ENCODE results near the gene TSPYL1.

The TSPYL1 gene

GRCh38 chr6:116255246-116255800 is 24.4 kb downstream of the TSPYL1 start:
- H3K4me3 ChIP-seq (ENCODE audit: low read depth, low read length) = peak overlapping the region; percentile 13
- H3K27ac ChIP-seq (ENCODE audit: extremely low read depth, low read depth, low read length) = no peak overlapping the region
- TF ChIP-seq ZNF335 (tag by site-specific recombination; conservative IDR thresholded peaks at IDR 0.05) = peak; percentile 87
- TF ChIP-seq ZFP37 (tag by site-specific recombination; IDR thresholded peaks at IDR 0.05) = no peak
- peak; percentile 58; the same call in 1 of the 2 replicates for TF ChIP-seq PRDM6 (tag by site-specific recombination; IDR thresholded peaks at IDR 0.05)
- peak; percentile 64 for TF ChIP-seq PRDM1 (tag by site-specific recombination; IDR thresholded peaks at IDR 0.05)
- ChIA-PET POLR2A (interaction anchor here (0.6 to 3.2 kb wide), 2 partner anchors 25 to 747 kb away, joined by 3 to 16 read pairs; partner anchors contain the start of gene TSPYL1), CTCF (interaction anchor here (0.7 to 2.6 kb wide), 4 partner anchors 13 to 143 kb away, joined by 3 to 17 read pairs (median 10); no protein-coding TSS in a partner anchor)
- no peaks in the 10 kb centered on the region for H3K9me3 ChIP-seq (ENCODE audit: control insufficient read depth, insufficient read depth, low read depth, low read length)
- peaks cover 0 to 35% of the 10 kb centered on the region in 2 experiments; a peak in 1 of 3 replicates for H3K36me3 ChIP-seq (ENCODE audit: control insufficient read depth in 2 of 2, insufficient read depth in 1 of 2, low read length in 2 of 2)
- H3K4me1 ChIP-seq (ENCODE audit: control insufficient read depth, insufficient read depth, low read length) = peaks cover 6% of the 10 kb centered on the region; the same call in 1 of the 2 replicates

- ChIA-PET CTCF (interaction anchor here (0.7 to 2.6 kb wide), 6 partner anchors 13 to 277 kb away, joined by 3 to 17 read pairs (median 4); no protein-coding TSS in a partner anchor), POLR2A (interaction anchor here (0.7 to 3.2 kb wide), 9 partner anchors 10 to 317 kb away, joined by 3 to 16 read pairs (median 4); partner anchors contain the start of genes RWDD1 and TSPYL1)
- H3K4me1 ChIP-seq (ENCODE audit: control insufficient read depth, insufficient read depth, low read length) = peaks cover 11% of the 10 kb centered on the region; the same call in 1 of the 2 replicates
- TF ChIP-seq ZNF558 (tag by site-specific recombination; IDR thresholded peaks at IDR 0.05) = 0 out of 2 replicates have a peak, but pooled peaks have one; percentile 25
- TF ChIP-seq KLF8 (tag by site-specific recombination; IDR thresholded peaks at IDR 0.05) = 0 out of 2 replicates have a peak, but pooled peaks have one; percentile 1
- TF ChIP-seq ZNF426 (tag by site-specific recombination; IDR thresholded peaks at IDR 0.05) = 0 out of 2 replicates have a peak, but pooled peaks have one; percentile 4
- no peak for TF ChIP-seq ZNF837 (tag by site-specific recombination; IDR thresholded peaks at IDR 0.05)
- TF ChIP-seq ZNF26 (tag by site-specific recombination; IDR thresholded peaks at IDR 0.05) = no peak
- no peak for TF ChIP-seq SALL2 (tag by site-specific recombination; IDR thresholded peaks at IDR 0.05; ENCODE audit: borderline replicate concordance)
- peak; percentile 51; the same call in 1 of the 2 replicates for TF ChIP-seq ZNF660 (tag by site-specific recombination; IDR thresholded peaks at IDR 0.05)
- TF ChIP-seq PRDM1 (tag by site-specific recombination; IDR thresholded peaks at IDR 0.05) = 0 out of 2 replicates have a peak, but pooled peaks have one; percentile 3
- no peak for TF ChIP-seq HOXD13 (CRISPR knock-in tag; IDR thresholded peaks at IDR 0.05; ENCODE audit: borderline replicate concordance)
- TF ChIP-seq ZNF48 (tag by site-specific recombination; IDR thresholded peaks at IDR 0.05) = no peak
- peak; percentile 7; the same call in 1 of the 2 replicates for TF ChIP-seq ZSCAN30 (tag by site-specific recombination; IDR thresholded peaks at IDR 0.05)
- no peak for TF ChIP-seq ZXDB (tag by site-specific recombination; IDR thresholded peaks at IDR 0.05)
- no peak for TF ChIP-seq ZBTB11 (tag by site-specific recombination; conservative IDR thresholded peaks at IDR 0.05; ENCODE audit: low read depth)
- TF ChIP-seq ZNF146 (tag by site-specific recombination; IDR thresholded peaks at IDR 0.05) = no peak
- TF ChIP-seq ZNF473 (tag by site-specific recombination; IDR thresholded peaks at IDR 0.05) = no peak
- no peak for TF ChIP-seq ZNF239 (tag by site-specific recombination; IDR thresholded peaks at IDR 0.05)
- TF ChIP-seq ZNF623 (tag by site-specific recombination; IDR thresholded peaks at IDR 0.05) = no peak
- TF ChIP-seq ZNF366 (tag by site-specific recombination; conservative IDR thresholded peaks at IDR 0.05) = peak; percentile 10; the same call in 1 of the 2 replicates
- TF ChIP-seq ZNF580 (tag by site-specific recombination; IDR thresholded peaks at IDR 0.05) = no peak
- TF ChIP-seq ZEB2 (tag by site-specific recombination; IDR thresholded peaks at IDR 0.05) = no peak
- TF ChIP-seq ZNF692 (tag by site-specific recombination; IDR thresholded peaks at IDR 0.05) = no peak
Measured at GRCh38 chr6:116254297-116255056, 25.3 kb downstream of the TSPYL1 start.

More at GRCh38 chr6:116254297-116255056, 25.3 kb downstream of the TSPYL1 start:
- no peaks in the 10 kb centered on the region for H3K9me3 ChIP-seq (ENCODE audit: control insufficient read depth, insufficient read depth, low read depth, low read length)
- H3K4me3 ChIP-seq (ENCODE audit: low read depth, low read length) = peak overlapping the region; percentile 88
- peak overlapping the region; percentile 69 for H3K27ac ChIP-seq (ENCODE audit: extremely low read depth, low read depth, low read length)
- peaks cover 0 to 26% of the 10 kb centered on the region in 2 experiments; a peak in 1 of 3 replicates for H3K36me3 ChIP-seq (ENCODE audit: control insufficient read depth in 2 of 2, insufficient read depth in 1 of 2, low read length in 2 of 2)

Measured in HEK293 (cell line).